ENCODE data around the gene ACP7.
"Not testable (repeated sequence)": the region's sequence is repeated elsewhere in the genome, so short reads cannot be mapped to it uniquely, and the experiment has no call there.

Gene ACP7

DNA sequence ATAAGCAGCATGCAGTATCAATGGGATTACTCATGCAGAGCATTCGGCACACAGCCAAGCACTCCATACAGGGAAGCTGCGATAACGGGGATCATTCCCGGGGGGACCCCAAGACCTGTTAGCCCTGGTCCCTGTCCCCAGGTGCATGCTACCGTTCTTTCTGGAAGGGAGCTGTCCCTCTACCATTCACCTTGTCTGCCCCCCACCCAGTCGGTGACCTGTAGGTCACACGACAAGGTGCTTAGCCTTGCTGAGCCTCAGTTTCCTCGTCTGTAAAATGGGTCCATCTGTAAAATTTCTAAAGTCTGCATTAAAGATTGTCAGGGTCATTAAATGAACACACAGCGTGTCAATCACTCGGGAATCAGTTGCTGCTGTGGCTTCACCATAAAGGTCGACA is 6.8 kb upstream of the ACP7 start:
- no peak for DNase-seq (ENCODE audit: low read depth in 2 of 2)

DNA sequence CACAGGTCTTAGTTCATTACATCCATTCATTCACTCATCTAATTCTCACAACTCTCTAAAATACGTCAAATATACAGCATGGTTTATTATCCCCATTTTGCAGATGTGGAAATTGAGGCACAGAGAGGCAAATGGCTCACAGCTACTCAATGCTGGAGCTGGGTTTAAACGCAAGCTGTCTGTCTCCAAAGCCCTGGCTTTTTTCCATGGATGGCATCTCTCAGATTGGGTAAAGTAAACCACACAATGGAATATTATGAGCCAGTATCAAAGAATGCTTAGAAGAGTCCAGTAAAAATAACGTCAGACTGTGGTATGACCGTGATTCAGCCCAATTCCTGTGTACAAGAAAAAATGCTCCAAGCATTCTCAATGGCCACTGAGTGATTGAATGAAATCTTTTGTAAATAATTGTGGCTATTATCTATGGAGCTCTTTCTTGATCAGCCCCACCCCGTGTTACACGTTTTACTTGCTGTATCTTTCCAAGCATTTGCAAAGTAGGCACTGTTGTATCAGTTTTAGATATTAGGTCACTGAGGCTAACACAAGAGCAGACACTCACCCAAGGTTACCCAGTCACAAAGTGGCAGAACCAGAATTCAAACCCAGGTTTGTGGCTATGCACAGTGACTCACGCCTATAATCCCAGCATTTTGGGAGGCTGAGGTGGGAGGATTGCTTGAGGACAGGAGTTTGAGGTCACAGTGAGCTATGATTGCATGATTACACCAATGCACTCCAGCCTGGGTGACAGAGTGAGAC is 5.5 kb upstream of the ACP7 start:
- no peak for DNase-seq (ENCODE audit: low read depth in 2 of 2)

DNA sequence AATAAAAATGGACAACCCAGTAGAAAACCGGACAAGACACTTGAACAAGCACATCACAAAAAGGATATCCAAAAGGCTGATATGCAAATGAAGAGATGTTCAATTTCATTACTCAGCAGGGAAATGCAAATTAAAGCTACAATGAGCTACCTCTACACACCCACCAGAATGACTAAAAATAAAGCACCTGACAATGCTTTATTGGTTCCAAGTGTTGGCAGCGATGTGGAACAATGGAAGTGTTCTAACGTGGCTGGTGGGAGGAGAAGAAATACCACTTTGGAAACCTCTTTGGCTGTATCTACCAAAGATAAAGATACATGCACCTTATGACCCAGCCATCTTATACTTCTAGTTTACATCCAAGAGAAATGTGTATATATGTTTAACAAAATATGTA is 3.7 kb upstream of the ACP7 start:
- DNase-seq (ENCODE audit: low read depth in 2 of 2), result no peak

DNA sequence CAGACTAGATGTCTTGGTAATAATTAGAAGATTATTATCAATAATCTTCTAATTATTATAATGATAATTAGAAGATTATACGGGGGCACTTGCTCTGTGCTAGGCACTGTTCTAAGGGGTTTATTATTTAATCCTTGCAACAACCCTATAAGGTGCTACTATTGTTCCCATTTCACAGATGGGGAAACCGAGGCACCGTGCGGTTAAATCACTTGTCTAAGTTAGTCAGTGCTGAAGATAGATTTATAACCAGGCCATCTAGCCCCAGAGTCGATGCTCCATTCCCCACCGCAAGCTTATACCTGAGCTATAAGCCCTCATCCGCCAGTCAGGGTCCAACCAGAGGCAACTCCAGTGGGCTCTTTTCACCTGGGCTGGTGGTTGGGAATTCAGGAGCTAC is 2.0 kb upstream of the ACP7 start:
- no peak for DNase-seq (ENCODE audit: low read depth in 2 of 2)

DNA sequence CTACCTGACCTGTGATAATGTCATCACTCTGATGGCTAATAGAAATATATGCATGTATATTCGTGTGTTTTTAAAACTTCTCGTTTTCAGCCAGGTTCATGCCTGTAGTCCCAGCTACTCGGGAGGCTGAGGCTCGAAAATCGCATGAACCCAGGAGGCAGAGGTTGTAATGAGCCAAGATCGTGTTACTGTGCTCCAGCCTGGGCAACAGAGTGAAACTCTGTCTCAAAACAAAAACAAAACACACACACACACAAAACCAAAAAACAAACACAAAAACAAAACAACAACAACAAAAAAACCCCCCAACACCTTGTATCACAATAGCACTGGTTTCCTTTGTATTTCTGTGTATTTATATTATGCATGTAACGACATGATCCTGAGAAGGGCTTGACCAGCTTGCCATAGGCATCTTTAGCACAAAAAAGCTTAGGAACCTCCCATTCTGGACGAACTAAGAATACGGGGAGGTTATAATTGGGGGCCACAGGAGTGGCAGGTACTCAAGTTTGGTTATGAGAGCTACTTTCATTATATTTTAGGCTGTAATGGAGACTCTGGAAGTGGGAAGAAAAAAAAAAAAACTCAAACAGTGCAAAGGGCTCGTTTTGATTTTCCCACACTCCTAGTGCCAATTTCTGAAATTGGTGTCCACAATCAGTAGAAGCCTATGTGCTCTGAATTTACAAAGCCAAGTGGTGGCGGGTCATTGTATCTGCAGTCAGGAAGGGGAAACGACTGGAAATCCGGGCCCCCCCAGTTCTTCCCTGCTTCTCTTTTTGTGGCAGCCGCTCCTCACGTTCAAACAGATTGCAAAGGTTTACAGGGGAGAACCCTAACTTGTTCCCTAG is 1.2 kb upstream of the ACP7 start:
- DNase-seq (ENCODE audit: low read depth in 2 of 2), result no peak

DNA sequence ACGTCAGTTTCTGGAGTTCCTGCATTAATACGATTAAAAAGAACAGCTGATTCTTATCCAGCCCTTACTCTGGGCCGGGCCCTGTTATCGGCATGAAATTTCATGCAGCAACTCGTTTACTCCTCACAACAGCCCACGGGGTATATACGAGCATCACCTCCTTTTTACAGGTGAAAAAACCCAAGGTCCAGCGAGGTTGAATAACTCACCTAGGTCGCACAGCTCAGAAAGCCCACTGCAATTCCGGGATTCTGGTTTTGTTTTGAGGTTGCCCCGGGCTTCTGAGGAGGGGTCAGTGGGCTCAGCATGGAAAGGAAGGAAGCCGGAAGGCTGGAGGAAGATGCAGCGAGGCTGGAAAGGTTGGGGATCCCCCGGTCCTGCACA is 577 bp upstream of the ACP7 start:
- no peak for DNase-seq (ENCODE audit: low read depth in 2 of 2)

DNA sequence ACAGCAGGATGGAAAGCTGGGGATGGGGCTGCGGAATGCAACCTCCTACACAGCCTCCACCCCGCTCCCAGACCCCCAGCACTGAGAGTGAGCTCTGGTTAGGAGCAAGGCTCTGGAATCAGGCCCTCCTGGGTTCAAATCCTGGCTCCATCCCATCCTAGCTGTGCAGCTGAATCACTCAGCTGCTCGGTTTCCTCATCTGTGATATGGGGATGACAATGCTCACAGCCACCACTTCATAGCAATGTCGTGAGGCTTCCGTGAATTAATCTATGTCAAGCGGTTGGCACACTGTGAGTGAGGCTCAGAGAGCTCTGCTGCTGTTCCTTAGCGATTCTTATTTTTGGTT is 538 bp downstream of the ACP7 start:
- DNase-seq (ENCODE audit: low read depth in 2 of 2), result no peak

DNA sequence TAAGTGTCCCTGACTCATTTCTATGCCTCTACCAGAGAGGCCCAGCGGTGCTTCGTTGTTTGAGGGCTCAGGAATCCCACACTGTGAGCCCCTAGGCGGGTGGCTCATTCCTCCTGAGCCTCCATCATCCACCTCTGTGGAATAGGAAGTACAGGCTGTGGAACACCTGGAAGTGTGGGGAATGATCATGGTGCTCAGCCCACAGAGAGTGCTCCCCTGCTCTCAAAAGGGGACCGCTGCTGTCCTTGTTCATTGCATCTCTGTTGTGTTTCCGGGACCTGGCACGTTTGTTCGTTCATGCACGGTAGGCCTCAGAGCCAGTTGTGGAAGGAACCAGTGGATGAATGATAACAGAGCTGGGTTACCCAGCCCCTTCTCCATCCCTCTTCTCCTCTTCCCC is 1.2 kb downstream of the ACP7 start:
- DNase-seq (ENCODE audit: low read depth in 2 of 2), result no peak

DNA sequence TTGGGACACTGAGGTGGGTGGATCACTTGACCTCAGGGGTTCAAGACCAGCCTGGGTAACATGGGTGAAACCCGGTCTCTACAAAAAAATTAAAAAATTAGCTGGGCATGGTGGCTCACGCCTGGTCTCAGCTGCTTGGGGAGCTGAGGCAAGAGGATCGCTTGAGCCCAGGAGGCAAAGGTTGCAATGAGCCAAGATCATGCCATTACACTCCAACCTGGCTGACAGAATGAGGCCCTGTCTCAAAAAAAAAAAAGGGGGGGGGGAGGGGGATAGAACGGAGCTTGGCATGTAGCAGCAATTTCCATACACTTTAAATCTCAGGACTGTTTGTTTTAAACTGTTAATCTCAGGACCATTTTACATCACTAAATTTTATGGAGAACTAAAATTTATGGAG is 2.2 kb downstream of the ACP7 start:
- no peak for DNase-seq (ENCODE audit: low read depth in 2 of 2)

DNA sequence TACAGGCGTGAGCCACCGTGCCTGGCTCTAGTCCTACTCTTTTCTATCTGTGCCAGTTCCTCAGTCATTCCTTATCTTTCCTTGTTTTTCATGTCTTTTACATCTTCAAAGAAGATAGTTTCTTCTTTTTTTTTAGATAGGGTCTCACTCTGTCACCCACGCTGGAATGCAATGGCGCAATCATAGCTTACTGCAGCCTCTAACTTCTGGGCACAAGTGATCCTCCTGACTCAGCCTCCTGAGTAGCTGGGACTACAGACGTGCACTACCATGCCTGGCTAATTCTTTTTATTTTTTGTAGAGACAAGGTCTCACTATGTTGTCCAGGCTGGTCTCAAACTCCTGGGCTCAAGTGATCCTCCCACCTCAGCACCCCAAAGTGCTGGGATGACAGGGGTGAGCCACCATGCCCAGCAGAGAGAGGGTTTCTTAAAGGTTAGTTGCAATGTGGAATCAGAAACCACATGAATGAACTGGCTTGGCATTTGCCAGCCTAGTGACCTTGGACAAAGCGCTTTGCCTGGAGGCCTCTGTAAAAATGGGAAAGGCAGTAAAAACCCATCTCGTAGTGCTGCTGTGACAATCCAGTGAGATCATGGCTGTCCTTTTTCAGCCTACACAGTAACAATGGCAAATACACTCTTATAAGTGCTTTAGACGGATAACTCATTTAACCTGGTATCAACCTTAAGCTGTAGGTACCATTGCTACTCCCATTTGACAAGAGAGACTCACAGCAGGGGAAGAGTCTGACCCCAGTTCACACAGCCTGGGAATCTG is 3.9 kb downstream of the ACP7 start:
- DNase-seq (ENCODE audit: low read depth in 2 of 2), result no peak

DNA sequence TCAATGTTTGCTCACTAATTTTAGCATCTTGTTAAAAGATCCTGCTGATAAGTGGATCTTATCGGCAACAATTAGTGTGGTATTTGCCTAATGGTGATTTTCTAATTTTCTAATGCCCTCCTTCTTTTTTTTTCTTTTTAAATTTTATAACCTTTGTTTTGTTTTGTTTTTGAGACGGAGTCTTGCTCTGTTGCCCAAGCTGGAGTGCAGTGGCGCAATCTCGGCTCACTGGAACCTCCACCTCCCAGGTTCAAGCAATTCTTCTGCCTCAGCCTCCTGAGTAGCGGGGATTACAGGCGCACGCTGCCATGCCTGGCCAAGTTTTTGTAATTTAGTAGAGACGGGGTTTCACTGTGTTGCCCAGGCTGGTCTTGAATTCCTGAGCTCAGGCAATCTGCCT is 5.8 kb downstream of the ACP7 start:
- not testable (repeated sequence) for DNase-seq (ENCODE audit: low read depth in 2 of 2)

DNA sequence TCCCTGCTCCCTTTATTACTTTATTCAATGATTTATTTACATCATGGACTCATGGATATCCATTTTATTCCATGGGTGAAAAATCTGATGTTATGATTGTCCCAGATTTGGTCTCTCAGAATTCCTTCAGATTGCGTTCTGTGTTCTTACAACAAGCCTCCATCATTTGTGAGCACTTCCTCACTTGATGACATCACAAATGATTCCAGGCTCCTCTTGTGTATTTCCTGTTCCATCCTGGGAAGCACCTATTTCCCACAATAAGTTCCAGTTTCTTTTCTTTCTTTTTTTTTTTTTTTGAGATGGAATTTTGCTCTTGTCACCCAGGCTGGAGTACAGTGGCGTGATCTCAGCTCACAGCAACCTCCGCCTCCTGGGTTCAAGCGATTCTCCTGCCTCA is 6.7 kb downstream of the ACP7 start:
- no peak for DNase-seq (ENCODE audit: low read depth in 2 of 2)

DNA sequence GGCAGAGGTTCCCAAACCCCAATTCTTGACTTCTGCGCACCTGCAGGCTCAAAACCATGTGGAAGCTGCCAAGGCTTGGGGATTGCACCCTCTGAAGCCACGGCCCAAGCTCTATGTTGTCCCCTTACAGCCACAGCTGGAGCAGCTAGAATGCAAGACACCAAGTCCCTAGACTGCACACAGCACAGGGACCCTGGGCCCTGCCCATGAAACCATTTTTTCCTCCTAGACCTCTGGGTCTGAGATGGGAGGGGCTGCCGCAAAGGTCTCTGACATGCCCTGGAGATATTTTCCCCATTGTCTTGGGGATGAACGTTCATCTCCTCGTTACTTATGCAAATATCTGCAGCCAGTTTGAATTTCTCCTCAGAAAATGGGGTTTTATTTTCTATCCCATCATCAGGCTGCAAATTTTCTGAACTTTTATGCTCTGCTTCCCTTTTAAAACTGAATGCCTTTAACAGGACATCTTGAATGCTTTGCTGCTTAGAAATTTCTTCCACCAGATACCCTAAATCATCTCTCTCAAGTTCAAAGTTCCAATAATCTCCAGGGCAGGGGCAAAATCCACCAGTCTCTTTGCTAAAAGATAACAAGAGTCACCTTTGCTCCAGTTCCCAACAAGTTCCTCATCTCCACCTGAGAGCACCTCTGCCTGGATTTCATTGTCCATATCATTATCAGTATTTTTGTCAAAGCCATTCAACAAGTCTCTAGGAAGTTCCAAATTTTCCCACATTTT is 11.8 kb downstream of the ACP7 start:
- DNase-seq (ENCODE audit: low read depth in 2 of 2), result not testable (repeated sequence)

DNA sequence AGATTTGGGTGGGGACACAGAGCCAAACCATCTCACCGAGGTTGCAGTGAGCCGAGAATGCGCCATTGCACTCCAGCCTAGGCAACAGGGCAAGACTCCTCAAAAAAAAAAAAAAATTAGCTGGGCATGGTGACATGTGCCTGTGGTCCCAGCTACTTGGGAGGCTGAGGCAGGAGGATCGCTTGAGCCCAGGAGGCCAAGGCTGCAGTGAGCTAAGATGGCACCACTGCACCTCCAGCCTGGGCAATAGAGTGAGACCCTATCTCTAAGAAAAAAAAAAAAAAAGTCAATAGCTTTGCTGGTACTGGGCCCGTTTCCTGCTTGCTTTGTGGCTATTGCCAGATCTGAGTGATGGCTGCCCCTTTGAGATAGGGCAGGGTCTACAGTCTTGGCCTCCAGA is 13.1 kb downstream of the ACP7 start:
- DNase-seq (ENCODE audit: low read depth in 2 of 2), result no peak

DNA sequence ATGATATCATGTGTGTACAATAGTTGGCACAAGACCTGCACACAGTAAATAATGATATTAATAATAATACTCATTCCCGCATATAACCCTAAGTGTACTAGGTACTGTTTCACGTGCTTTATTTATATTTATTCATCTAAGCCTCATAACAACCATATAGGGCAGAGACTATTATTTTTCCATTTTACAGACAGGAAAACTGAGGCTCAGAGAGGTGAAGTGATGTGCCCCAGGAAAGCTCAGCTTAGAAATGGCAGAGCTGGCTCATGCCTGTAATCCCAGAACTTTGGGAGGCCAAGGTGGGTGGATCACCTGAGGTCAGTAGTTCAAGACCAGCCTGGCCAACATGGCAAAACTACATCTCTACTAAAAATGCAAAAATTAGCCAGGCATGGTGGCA is 13.6 kb downstream of the ACP7 start:
- no peak for DNase-seq (ENCODE audit: low read depth in 2 of 2)

DNA sequence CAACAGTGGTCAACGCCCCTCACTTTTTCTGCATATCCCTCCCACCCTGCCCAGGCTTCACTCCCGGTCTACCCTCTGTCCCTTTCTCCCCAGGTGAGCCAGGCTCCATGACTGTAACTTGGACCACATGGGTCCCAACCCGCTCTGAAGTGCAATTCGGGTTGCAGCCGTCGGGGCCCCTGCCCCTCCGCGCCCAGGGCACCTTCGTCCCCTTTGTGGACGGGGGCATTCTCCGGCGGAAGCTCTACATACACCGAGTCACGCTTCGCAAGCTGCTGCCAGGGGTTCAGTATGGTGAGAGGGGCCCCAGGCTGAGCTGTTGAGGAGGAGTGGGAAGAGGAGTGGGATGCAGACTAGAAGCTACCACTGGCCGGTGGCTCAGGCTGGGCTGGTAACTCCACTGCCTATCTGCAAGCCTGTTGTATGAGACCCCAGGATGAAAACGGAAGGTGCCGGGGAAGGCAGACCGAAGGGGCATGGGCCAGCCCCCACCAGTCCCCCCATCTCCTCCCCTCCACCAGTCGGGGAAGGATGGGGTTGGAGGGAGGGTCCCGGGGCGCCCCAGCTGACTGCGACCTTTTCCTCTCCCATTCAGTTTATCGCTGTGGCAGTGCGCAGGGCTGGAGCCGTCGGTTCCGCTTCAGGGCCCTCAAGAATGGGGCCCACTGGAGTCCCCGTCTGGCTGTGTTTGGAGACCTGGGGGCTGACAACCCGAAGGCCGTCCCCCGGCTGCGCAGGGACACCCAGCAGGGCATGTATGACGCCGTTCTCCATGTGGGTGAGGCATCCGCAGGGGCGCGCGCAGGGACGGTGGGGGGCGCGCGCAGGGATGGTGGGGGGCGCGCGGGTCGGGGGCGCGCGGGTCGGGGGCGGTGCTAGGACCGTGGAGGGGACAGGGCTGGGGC is 14.4 kb downstream of the ACP7 start:
- no peak for DNase-seq (ENCODE audit: low read depth in 2 of 2)

DNA sequence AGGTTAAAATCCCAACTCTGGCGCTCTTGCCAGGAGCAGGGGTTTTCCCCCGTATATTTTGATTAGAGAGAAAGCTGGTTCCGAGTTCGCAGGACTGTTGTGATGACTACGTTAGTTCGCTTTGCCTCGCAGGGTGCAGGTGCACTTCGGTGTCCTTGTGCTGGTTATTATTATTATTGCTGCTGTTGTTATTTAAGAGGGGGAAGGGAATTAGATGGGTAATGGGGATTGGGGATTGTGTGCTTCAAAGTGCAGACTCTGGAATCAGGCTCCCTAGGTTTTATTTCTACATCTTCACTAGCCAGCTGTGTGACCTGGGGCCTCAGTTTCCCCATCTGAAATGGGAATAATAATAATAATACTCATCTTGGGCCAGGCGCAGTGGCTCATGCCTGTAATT is 15.2 kb downstream of the ACP7 start:
- no peak for DNase-seq (ENCODE audit: low read depth in 2 of 2)

DNA sequence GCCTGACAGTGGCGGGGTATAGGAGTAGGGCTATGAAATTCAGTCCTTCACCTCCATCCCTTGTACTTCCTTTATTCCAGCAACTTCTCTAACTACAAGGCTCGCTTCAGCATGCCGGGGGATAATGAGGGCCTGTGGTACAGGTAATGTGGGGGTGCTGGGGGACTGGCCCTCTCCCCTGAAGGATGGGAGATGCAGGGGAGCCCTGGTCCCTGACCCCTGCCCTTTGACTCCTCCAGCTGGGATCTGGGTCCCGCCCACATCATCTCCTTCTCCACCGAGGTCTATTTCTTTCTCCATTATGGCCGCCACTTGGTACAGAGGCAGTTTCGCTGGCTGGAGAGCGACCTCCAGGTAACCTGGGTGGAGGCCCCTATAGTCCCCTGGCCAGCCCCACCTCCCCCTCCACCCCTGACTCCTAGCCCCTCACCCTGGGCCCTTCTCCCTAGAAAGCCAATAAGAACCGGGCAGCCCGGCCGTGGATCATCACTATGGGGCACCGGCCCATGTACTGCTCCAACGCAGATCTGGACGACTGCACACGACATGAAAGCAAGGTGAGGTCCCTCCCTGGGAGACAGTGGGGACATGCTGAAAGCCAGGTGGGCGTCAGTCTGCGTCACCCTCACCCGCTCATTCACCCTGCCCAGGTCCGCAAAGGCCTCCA is 16.5 kb downstream of the ACP7 start:
- no peak for DNase-seq (ENCODE audit: low read depth in 2 of 2)

DNA sequence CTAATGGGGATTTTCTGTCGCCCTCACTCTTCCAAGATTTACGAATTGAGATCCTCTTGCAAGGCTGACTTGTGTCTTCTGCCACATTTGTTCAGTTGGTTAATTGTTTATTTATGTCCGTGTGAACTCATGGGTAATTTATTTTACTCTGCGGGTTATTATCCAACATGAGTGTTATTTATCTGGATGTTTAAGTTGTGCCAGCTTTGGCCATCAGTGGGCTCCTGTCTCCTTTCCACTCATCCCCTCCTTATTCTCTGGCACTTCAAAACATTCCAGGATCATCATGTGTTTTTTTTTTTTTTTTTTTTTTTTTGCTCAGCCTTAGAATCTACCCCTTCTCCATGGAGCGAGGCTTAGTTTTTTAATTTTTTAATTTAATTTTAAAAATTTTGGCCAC is 19.0 kb downstream of the ACP7 start:
- no peak for DNase-seq (ENCODE audit: low read depth in 2 of 2)

DNA sequence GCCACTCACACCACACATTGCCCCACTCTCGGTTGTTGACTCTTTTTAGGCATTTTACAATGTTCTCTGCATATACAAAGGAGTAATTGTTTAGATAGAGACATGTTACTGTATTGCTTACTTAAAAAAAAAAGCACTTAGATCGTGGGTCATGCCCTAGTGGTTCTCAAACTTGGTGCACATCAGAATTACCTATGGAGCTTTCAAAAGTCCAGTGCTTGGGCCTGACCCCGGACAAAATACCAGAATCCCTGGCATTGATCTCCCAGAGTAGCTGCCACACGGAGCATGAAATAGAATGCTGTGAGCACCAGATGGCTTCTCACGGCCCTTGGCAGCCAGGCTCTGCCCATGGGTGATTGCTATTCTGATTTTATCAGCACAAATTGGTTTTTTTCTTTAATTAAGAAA is 20.0 kb downstream of the ACP7 start:
- no peak for DNase-seq (ENCODE audit: low read depth in 2 of 2)

Measured in stimulated activated CD8-positive, alpha-beta memory T cell treated with anti-CD3 and anti-CD28 coated beads, Interleukin-2, amount 100 ng/mL, for 48 hours (primary cell).